ENCODE data around the gene DICER1. TPM values are rescaled to one million over a fixed set of nuclear protein-coding genes. Genes with fewer than 3 reads are reported as not detected.
"Not testable (repeated sequence)": the region's sequence is repeated elsewhere in the genome, so short reads cannot be mapped to it uniquely, and the experiment has no call there.

DICER1 gene
- polyA plus RNA-seq, 3 donors = 48.9 to 70.3 (median 64.8) TPM

- no peak for DNase-seq
Observed at GRCh38 chr14:95155045-95155444, 2.3 kb downstream of the DICER1 start.

- DNase-seq = no peak
Observed at GRCh38 chr14:95153866-95154265, 3.5 kb downstream of the DICER1 start.

- DNase-seq = no peak
Observed at GRCh38 chr14:95151561-95151960, 5.8 kb downstream of the DICER1 start.

- no peak for DNase-seq
Observed at GRCh38 chr14:95150910-95151309, 6.4 kb downstream of the DICER1 start.

GRCh38 chr14:95149441-95149840, 7.9 kb downstream of the DICER1 start:
- no peak for DNase-seq

GRCh38 chr14:95147597-95147996, 9.7 kb downstream of the DICER1 start:
- DNase-seq = no peak

GRCh38 chr14:95146079-95146771, 11.1 kb downstream of the DICER1 start:
- no peak for DNase-seq

GRCh38 chr14:95144849-95145248, 12.5 kb downstream of the DICER1 start:
- DNase-seq = no peak

- DNase-seq = no peak
Observed at GRCh38 chr14:95143808-95144620, 13.3 kb downstream of the DICER1 start.

GRCh38 chr14:95142208-95142607, 15.1 kb downstream of the DICER1 start:
- no peak for DNase-seq

GRCh38 chr14:95141684-95142083, 15.6 kb downstream of the DICER1 start:
- DNase-seq = no peak

GRCh38 chr14:95140060-95140858, 17.1 kb downstream of the DICER1 start:
- DNase-seq = no peak

GRCh38 chr14:95138876-95139275, 18.5 kb downstream of the DICER1 start:
- DNase-seq = no peak

- not testable (repeated sequence) for DNase-seq
Observed at GRCh38 chr14:95138455-95138854, 18.9 kb downstream of the DICER1 start.

- no peak for DNase-seq
Observed at GRCh38 chr14:95137804-95138167, 19.5 kb downstream of the DICER1 start.

- no peak for DNase-seq
Observed at GRCh38 chr14:95137164-95137803, 20.0 kb downstream of the DICER1 start.

- DNase-seq = no peak
Observed at GRCh38 chr14:95136631-95137030, 20.7 kb downstream of the DICER1 start.

GRCh38 chr14:95134304-95134933, 22.9 kb downstream of the DICER1 start:
- no peak for DNase-seq

GRCh38 chr14:95133282-95133681, 24.0 kb downstream of the DICER1 start:
- DNase-seq = no peak

GRCh38 chr14:95132760-95133159, 24.6 kb downstream of the DICER1 start:
- no peak for DNase-seq

- DNase-seq = no peak
Observed at GRCh38 chr14:95130549-95130948, 26.8 kb downstream of the DICER1 start.

GRCh38 chr14:95128140-95128539, 29.2 kb downstream of the DICER1 start:
- no peak for DNase-seq
